OCI-LY7 (cell line): ENCODE measurements around the gene SMPD3. TPM values are rescaled to one million over a fixed set of nuclear protein-coding genes. Genes with fewer than 3 reads are reported as not detected.

Experiments used
- BruUV-seq: library from RNA; stranded (reverse); fragments of 400-500 nt; replicated peaks from 2 replicates; lab custom pipeline; 2021; lab: Mats Ljungman, UMichigan
- CTCF ChIA-PET: fragments of 300-600 bp; sonication (Branson Sonifier 250); formaldehyde crosslinking; loops from one replicate; lab custom pipeline; 2022; ENCODE audit warnings: antibody characterized with exemption; ENCODE audit not compliant: unreplicated experiment; lab: Charles Lee
- POLR2A ChIA-PET: fragments of 300-600 bp; sonication (Branson Sonifier 250); formaldehyde crosslinking; loops from one replicate; lab custom pipeline; 2022; ENCODE audit warnings: antibody characterized with exemption; lab: Charles Lee
- DNase-seq: peaks from one replicate; pipeline ENCODE4 v3.0.0-alpha.2; 2015; ENCODE audit warnings: low spot score
- H2AFZ ChIP-seq: fragments of 200-600 bp; sonication (generic), shearing (Covaris generic); 2 replicates; pipeline ENCODE4 v1.6.1; 2014; ENCODE audit warnings: mild to moderate bottlenecking, antibody characterized with exemption, low read length, moderate library complexity
- H3K27ac ChIP-seq: fragments of 200-600 bp; sonication (generic); 2 replicates; pipeline ENCODE4 v1.5.1; 2014; ENCODE audit warnings: mixed run types, low read depth, mild to moderate bottlenecking, moderate library complexity, low read length, inconsistent platforms; ENCODE audit not compliant: poor library complexity, severe bottlenecking
- H3K36me3 ChIP-seq: fragments of 200-600 bp; sonication (generic); 2 replicates; pipeline ENCODE4 v1.6.1; 2014; ENCODE audit warnings: mild to moderate bottlenecking, antibody characterized with exemption, low read length, moderate library complexity, mixed read lengths; ENCODE audit not compliant: insufficient read depth
- H3K4me1 ChIP-seq: fragments of 200-600 bp; sonication (generic); 2 replicates; pipeline ENCODE4 v1.5.1; 2014; ENCODE audit warnings: mild to moderate bottlenecking, low read length; ENCODE audit not compliant: insufficient read depth, poor library complexity, severe bottlenecking
- H3K4me2 ChIP-seq: fragments of 200-600 bp; sonication (generic); 2 replicates; pipeline ENCODE4 v1.6.1; 2014; ENCODE audit warnings: mild to moderate bottlenecking, low read length
- H3K4me3 ChIP-seq: fragments of 200-600 bp; sonication (generic); 2 replicates; pipeline ENCODE4 v1.5.1; 2014; ENCODE audit warnings: mild to moderate bottlenecking, low read depth, low read length; ENCODE audit not compliant: poor library complexity, severe bottlenecking
- H3K79me2 ChIP-seq: fragments of 200-600 bp; sonication (generic); 2 replicates; pipeline ENCODE4 v1.6.1; 2016; ENCODE audit warnings: low read depth, mild to moderate bottlenecking, low read length, moderate library complexity, mixed read lengths; ENCODE audit not compliant: insufficient read depth
- H3K9me2 ChIP-seq: fragments of 200-600 bp; sonication (generic); 2 replicates; pipeline ENCODE4 v1.6.1; 2016; ENCODE audit warnings: mild to moderate bottlenecking, low read length, mixed read lengths; ENCODE audit not compliant: insufficient read depth
- H3K9me3 ChIP-seq: fragments of 200-600 bp; sonication (generic); 2 replicates; pipeline ENCODE4 v1.6.1; 2014; ENCODE audit warnings: mild to moderate bottlenecking, mixed run types, low read length, mixed read lengths
- H4K20me1 ChIP-seq: fragments of 200-600 bp; sonication (generic); 2 replicates; pipeline ENCODE4 v1.6.1; 2014; ENCODE audit warnings: mild to moderate bottlenecking, antibody characterized with exemption, low read length, moderate library complexity, mixed read lengths; ENCODE audit not compliant: insufficient read depth
- EZH2phosphoT487 ChIP-seq: fragments of 200-600 bp; sonication (generic); IDR thresholded peaks from 2 replicates; pipeline ENCODE4 v1.6.1; 2018; ENCODE audit warnings: low read depth, borderline replicate concordance, mild to moderate bottlenecking, mixed run types, antibody characterized with exemption, low read length, moderate library complexity, mixed read lengths
- intact Hi-C: fragments of 100-400 bp; cut with micrococcal nuclease; formaldehyde crosslinking; loops from one replicate; pipeline ENCODE4 v1.10.0; 2022; ENCODE audit not compliant: unreplicated experiment
- total RNA-seq, 2 experiments: library from RNA; depleted of rRNA in 1 of 2; stranded (reverse); fragments of >200 nt in 1 of 2; shearing (Covaris generic) in 1 of 2; gene quantifications; 2 replicates each; pipeline ENCODE4 v1.2.3, GENCODE V29; 2014 to 2022
- TF ChIP-seq, protein P1 (sequence below): fragments of 200-600 bp; sonication (generic); conservative IDR thresholded peaks from 2 replicates; pipeline ENCODE4 v1.5.1; 2014; ENCODE audit warnings: mild to moderate bottlenecking, antibody characterized with exemption, low read length, moderate library complexity, mixed read lengths

Gene SMPD3
- total RNA-seq, 2 experiments from 2014 or later, result 0.16 to 0.51 TPM

DNA sequence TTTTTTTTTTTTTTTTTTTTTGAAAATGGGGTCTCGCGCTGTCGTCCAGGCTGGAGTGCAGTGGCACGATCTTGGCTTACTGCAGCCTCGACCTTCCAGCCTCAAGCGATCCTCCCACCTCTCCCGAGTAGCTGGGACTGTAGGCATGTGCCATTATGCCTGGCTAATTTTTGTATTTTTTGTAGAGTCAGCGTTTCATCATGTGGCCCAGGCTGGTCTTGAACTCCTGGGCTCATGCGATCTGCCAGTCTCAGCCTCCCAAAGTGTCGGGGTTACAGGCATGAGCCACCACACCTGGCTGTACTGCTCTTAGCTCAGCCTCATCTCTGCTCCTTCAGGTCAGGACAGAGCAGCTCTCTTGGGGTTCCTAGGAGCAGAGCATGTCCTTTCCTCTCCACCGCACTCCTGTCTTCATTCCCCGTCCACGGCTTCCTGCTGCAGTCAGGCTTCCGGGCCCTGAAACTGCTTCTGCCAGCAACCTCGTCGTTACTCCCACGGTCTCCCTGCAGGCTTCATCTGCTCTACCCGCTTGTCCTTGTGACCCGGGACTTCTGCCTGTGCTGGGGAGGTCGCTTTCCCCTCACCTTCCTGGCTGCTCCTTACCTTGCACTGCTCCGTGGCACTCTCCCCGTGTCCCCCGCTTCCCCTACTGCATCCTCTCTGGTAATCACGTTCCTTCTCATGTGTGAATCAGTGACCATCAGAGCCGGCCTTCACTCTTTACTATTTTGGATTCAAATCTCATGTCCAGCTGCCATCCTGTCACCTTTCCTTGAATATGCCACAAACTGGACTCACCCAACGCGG lies 99.5 kb downstream of the SMPD3 start:
- no peaks in the 10 kb centered on the region for H3K9me2 ChIP-seq
- H3K4me3 ChIP-seq, result no peak overlapping the region
- no peaks in the 10 kb centered on the region for H3K4me1 ChIP-seq
- no peak overlapping the region for H2AFZ ChIP-seq
- no peaks in the 10 kb centered on the region for H3K79me2 ChIP-seq
- H3K36me3 ChIP-seq, result peaks cover 94% of the 10 kb centered on the region
- CTCF ChIA-PET, result no interaction called here
- no peaks in the 10 kb centered on the region for H4K20me1 ChIP-seq
- no peak overlapping the region for H3K27ac ChIP-seq
- no peak for TF ChIP-seq EZH2phosphoT487
- TF ChIP-seq, protein P1, sequence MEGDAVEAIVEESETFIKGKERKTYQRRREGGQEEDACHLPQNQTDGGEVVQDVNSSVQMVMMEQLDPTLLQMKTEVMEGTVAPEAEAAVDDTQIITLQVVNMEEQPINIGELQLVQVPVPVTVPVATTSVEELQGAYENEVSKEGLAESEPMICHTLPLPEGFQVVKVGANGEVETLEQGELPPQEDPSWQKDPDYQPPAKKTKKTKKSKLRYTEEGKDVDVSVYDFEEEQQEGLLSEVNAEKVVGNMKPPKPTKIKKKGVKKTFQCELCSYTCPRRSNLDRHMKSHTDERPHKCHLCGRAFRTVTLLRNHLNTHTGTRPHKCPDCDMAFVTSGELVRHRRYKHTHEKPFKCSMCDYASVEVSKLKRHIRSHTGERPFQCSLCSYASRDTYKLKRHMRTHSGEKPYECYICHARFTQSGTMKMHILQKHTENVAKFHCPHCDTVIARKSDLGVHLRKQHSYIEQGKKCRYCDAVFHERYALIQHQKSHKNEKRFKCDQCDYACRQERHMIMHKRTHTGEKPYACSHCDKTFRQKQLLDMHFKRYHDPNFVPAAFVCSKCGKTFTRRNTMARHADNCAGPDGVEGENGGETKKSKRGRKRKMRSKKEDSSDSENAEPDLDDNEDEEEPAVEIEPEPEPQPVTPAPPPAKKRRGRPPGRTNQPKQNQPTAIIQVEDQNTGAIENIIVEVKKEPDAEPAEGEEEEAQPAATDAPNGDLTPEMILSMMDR, result no peak
- intact Hi-C loops, result no loop called here
- BruUV-seq, result no TSS peak
- H3K4me2 ChIP-seq, result no peak overlapping the region
- POLR2A ChIA-PET, result interaction anchor here (0.7 kb wide), 1 partner anchor 48 kb away, joined by 3 read pairs; no protein-coding TSS in a partner anchor
- no peaks in the 10 kb centered on the region for H3K9me3 ChIP-seq
- no peak for DNase-seq

DNA sequence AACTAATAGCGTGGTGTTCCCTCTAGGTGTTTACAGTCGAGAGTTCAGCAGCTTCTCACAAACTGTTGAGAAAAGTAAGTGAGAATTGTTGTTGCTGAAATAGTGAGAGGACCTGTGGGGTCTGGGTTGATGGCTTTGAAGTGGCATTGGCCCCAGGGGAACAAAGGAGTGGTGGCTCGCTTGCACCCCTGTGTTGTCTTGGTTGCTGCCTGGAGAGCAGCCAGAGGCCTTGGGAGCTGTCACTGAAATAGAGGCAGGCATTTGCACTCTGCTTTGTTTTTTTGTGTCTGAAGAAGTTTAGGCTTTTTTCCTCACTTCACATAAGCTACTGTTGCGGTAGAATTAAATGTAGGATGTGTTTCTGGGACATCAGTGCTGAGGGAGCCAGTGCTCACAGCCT lies 100.7 kb downstream of the SMPD3 start:
- Histone ChIP-seq H3K9me2 (no peaks in the 10 kb centered on the region), H2AFZ (no peak overlapping the region), H4K20me1 (no peaks in the 10 kb centered on the region), H3K79me2 (no peaks in the 10 kb centered on the region), H3K36me3 (peaks cover 93% of the 10 kb centered on the region), H3K4me2 (no peak overlapping the region), H3K9me3 (no peaks in the 10 kb centered on the region), H3K4me1 (no peaks in the 10 kb centered on the region), H3K4me3 (no peak overlapping the region), H3K27ac (no peak overlapping the region)
- intact Hi-C loops, result no loop called here
- POLR2A ChIA-PET, result no interaction called here
- CTCF ChIA-PET, result no interaction called here
- DNase-seq, result no peak
- BruUV-seq, result no TSS peak
- no peak for TF ChIP-seq EZH2phosphoT487
- TF ChIP-seq, protein P1, result no peak

- no peak overlapping the region for H2AFZ ChIP-seq
- H3K36me3 ChIP-seq, result peaks cover 93% of the 10 kb centered on the region
- intact Hi-C loops, result no loop called here
- no peak overlapping the region for H3K4me3 ChIP-seq
- H3K4me1 ChIP-seq, result no peaks in the 10 kb centered on the region
- TF ChIP-seq EZH2phosphoT487, result no peak
- TF ChIP-seq, protein P1, result no peak
- H3K9me3 ChIP-seq, result no peaks in the 10 kb centered on the region
- ChIA-PET POLR2A (interaction anchor here (0.7 kb wide), 1 partner anchor 485 kb away, joined by 3 read pairs; no protein-coding TSS in a partner anchor), CTCF (no interaction called here)
- no peak for DNase-seq
- no peak overlapping the region for H3K27ac ChIP-seq
- no peaks in the 10 kb centered on the region for H3K79me2 ChIP-seq
- no TSS peak for BruUV-seq
- H4K20me1 ChIP-seq, result no peaks in the 10 kb centered on the region
- no peak overlapping the region for H3K4me2 ChIP-seq
- H3K9me2 ChIP-seq, result no peaks in the 10 kb centered on the region
Measured at GRCh38 chr16:68346892-68347480, 101.3 kb downstream of the SMPD3 start.
